MM.1S (cell line): ENCODE data around the gene OR10H2.

Experiments used
- DNase-seq: peaks from one replicate; pipeline ENCODE4 v3.0.0-alpha.2; 2015
- H2AFZ ChIP-seq: fragments of 300-600 bp; sonication (generic); 2 replicates; pipeline ENCODE4 v1.6.0; 2016; ENCODE audit warnings: antibody characterized with exemption, low read length
- H3F3A ChIP-seq: fragments of 300-600 bp; sonication (generic); 2 replicates; pipeline ENCODE4 v1.6.1; 2016; ENCODE audit warnings: mild to moderate bottlenecking, antibody characterized with exemption, low read length, moderate library complexity, mixed read lengths; ENCODE audit not compliant: insufficient read depth
- H3K27ac ChIP-seq: fragments of 300-600 bp; sonication (generic); 2 replicates; pipeline ENCODE4 v1.5.1; 2016; ENCODE audit warnings: mild to moderate bottlenecking, low read length
- H3K27me3 ChIP-seq: fragments of 300-600 bp; sonication (generic); replicated peaks from 2 replicates; pipeline ENCODE4 v1.6.0; 2016; ENCODE audit warnings: low read length; ENCODE audit not compliant: insufficient read depth
- H3K36me3 ChIP-seq: fragments of 300-600 bp; sonication (generic); replicated peaks from 2 replicates; pipeline ENCODE4 v1.6.1; 2016; ENCODE audit warnings: mild to moderate bottlenecking, low read length, mixed read lengths; ENCODE audit not compliant: insufficient read depth
- H3K4me1 ChIP-seq: fragments of 300-600 bp; sonication (generic); 2 replicates; pipeline ENCODE4 v1.6.1; 2016; ENCODE audit warnings: low read length, mixed read lengths
- H3K4me2 ChIP-seq: fragments of 300-600 bp; sonication (generic); 2 replicates; pipeline ENCODE4 v1.6.0; 2016; ENCODE audit warnings: low read depth, low read length
- H3K4me3 ChIP-seq: fragments of 300-600 bp; sonication (generic); 2 replicates; pipeline ENCODE4 v1.5.1; 2016; ENCODE audit warnings: low read length, mixed read lengths
- H3K79me2 ChIP-seq: fragments of 300-600 bp; sonication (generic); 2 replicates; pipeline ENCODE4 v1.6.1; 2016; ENCODE audit warnings: mixed run types, low read length, mixed read lengths
- H3K9ac ChIP-seq: fragments of 300-600 bp; sonication (generic); 2 replicates; pipeline ENCODE4 v1.6.1; 2016; ENCODE audit warnings: low read length, mixed read lengths
- H3K9me2 ChIP-seq: fragments of 300-600 bp; sonication (generic); replicated peaks from 2 replicates; pipeline ENCODE4 v1.6.1; 2016; ENCODE audit warnings: mild to moderate bottlenecking, low read length, mixed read lengths; ENCODE audit not compliant: insufficient read depth
- H3K9me3 ChIP-seq: fragments of 300-600 bp; sonication (generic); replicated peaks from 2 replicates; pipeline ENCODE4 v1.6.1; 2016; ENCODE audit warnings: mild to moderate bottlenecking, low read length, mixed read lengths; ENCODE audit not compliant: insufficient read depth
- H4K20me1 ChIP-seq: fragments of 300-600 bp; sonication (generic); 2 replicates; pipeline ENCODE4 v1.6.1; 2016; ENCODE audit warnings: mild to moderate bottlenecking, low read length, moderate library complexity, mixed read lengths; ENCODE audit not compliant: insufficient read depth
- CTCF ChIP-seq: fragments of 300-600 bp; sonication (generic); IDR thresholded peaks from 2 replicates; pipeline ENCODE4 v1.5.1; 2016; ENCODE audit warnings: antibody characterized with exemption, low read length, mixed read lengths
- EZH2 ChIP-seq: fragments of 300-600 bp; sonication (generic); optimal IDR thresholded peaks from 2 replicates; pipeline ENCODE3; 2017; ENCODE audit warnings: low read depth, mild to moderate bottlenecking, antibody characterized with exemption, low read length, mixed read lengths
- EZH2phosphoT487 ChIP-seq: fragments of 300-600 bp; sonication (generic); IDR thresholded peaks from 2 replicates; pipeline ENCODE4 v1.6.1; 2018; ENCODE audit warnings: antibody characterized with exemption, low read length

OR10H2 gene

GRCh38 chr19:15715642-15716041 lies 12.2 kb upstream of the OR10H2 start:
- no peak overlapping the region for H2AFZ ChIP-seq
- no peaks in the 10 kb centered on the region for H3K9me3 ChIP-seq
- no peaks in the 10 kb centered on the region for H3F3A ChIP-seq
- H4K20me1 ChIP-seq, result no peaks in the 10 kb centered on the region
- peaks cover 22% of the 10 kb centered on the region for H3K27me3 ChIP-seq
- H3K4me1 ChIP-seq, result no peaks in the 10 kb centered on the region
- no peaks in the 10 kb centered on the region for H3K36me3 ChIP-seq
- DNase-seq, result no peak
- H3K9me2 ChIP-seq, result no peaks in the 10 kb centered on the region
- H3K79me2 ChIP-seq, result no peaks in the 10 kb centered on the region
- no peak for TF ChIP-seq CTCF
- TF ChIP-seq EZH2, result no peak
- no peak for TF ChIP-seq EZH2phosphoT487
- no peak overlapping the region for H3K27ac ChIP-seq
- no peak overlapping the region for H3K9ac ChIP-seq
- H3K4me2 ChIP-seq, result no peak overlapping the region
- H3K4me3 ChIP-seq, result no peak overlapping the region

GRCh38 chr19:15717809-15718208 lies 10.0 kb upstream of the OR10H2 start:
- no peak overlapping the region for H3K4me3 ChIP-seq
- TF ChIP-seq CTCF (no peak), EZH2 (no peak), EZH2phosphoT487 (no peak)
- H3K36me3 ChIP-seq, result no peaks in the 10 kb centered on the region
- no peak overlapping the region for H3K9ac ChIP-seq
- no peak overlapping the region for H3K4me2 ChIP-seq
- no peaks in the 10 kb centered on the region for H4K20me1 ChIP-seq
- H3F3A ChIP-seq, result no peaks in the 10 kb centered on the region
- H3K79me2 ChIP-seq, result no peaks in the 10 kb centered on the region
- H3K9me2 ChIP-seq, result no peaks in the 10 kb centered on the region
- no peak overlapping the region for H3K27ac ChIP-seq
- H3K4me1 ChIP-seq, result no peaks in the 10 kb centered on the region
- peaks cover 25% of the 10 kb centered on the region for H3K27me3 ChIP-seq
- H2AFZ ChIP-seq, result no peak overlapping the region
- no peak for DNase-seq
- H3K9me3 ChIP-seq, result no peaks in the 10 kb centered on the region

- H3K4me2 ChIP-seq, result no peak overlapping the region
- H3K9ac ChIP-seq, result no peak overlapping the region
- H3K9me2 ChIP-seq, result no peaks in the 10 kb centered on the region
- no peak overlapping the region for H3K4me3 ChIP-seq
- DNase-seq, result no peak
- no peaks in the 10 kb centered on the region for H3K79me2 ChIP-seq
- H3F3A ChIP-seq, result no peaks in the 10 kb centered on the region
- H3K27ac ChIP-seq, result no peak overlapping the region
- no peak overlapping the region for H2AFZ ChIP-seq
- peaks cover 48% of the 10 kb centered on the region for H3K27me3 ChIP-seq
- no peaks in the 10 kb centered on the region for H3K9me3 ChIP-seq
- no peaks in the 10 kb centered on the region for H3K4me1 ChIP-seq
- TF ChIP-seq EZH2 (no peak), EZH2phosphoT487 (no peak), CTCF (no peak)
- no peaks in the 10 kb centered on the region for H4K20me1 ChIP-seq
- no peaks in the 10 kb centered on the region for H3K36me3 ChIP-seq
These were observed 6.6 kb upstream of the OR10H2 start for GRCh38 chr19:15721268-15721667.
